IMR-90 (cell line): ENCODE data around the gene FNBP1. TPM values are rescaled to one million over a fixed set of nuclear protein-coding genes. Genes with fewer than 3 reads are reported as not detected.

Experiments used
- ATAC-seq: fragments of 200-7000 bp; cut with Tn5 transposase; 2 replicates; pipeline ENCODE4 v1.9.1; 2020; ENCODE audit warnings: low read depth, mild to moderate bottlenecking, moderate library complexity
- BruUV-seq: library from RNA; stranded (reverse); fragments of 400-500 nt; replicated peaks from 2 replicates; lab custom pipeline; 2021; lab: Mats Ljungman, UMichigan
- CTCF ChIA-PET: fragments of 300-600 bp; formaldehyde crosslinking; extraction: SDS; loops from one replicate; lab custom pipeline; 2021; ENCODE audit warnings: antibody characterized with exemption; lab: Yijun Ruan, JAX
- POLR2A ChIA-PET: fragments of 300-600 bp; sonication (Branson Sonifier 250); formaldehyde crosslinking; loops from one replicate; lab custom pipeline; 2022; ENCODE audit warnings: antibody characterized with exemption; ENCODE audit not compliant: unreplicated experiment; lab: Charles Lee
- DNase-seq: peaks from one replicate; pipeline ENCODE4 v3.0.0; 2013
- H2AFZ ChIP-seq: replicated peaks from 2 replicates; pipeline ENCODE3; 2013; ENCODE audit warnings: low read length, mild to moderate bottlenecking; ENCODE audit not compliant: poor library complexity
- H2AK5ac ChIP-seq: 2 replicates; pipeline ENCODE4 v1.6.1; 2013; ENCODE audit warnings: low read depth, low read length, inconsistent platforms
- H2AK9ac ChIP-seq: replicated peaks from 2 replicates; pipeline ENCODE3; 2013; ENCODE audit warnings: mild to moderate bottlenecking, low read depth, low read length, moderate library complexity; ENCODE audit not compliant: poor library complexity
- H2BK120ac ChIP-seq: 2 replicates; pipeline ENCODE4 v1.6.1; 2013; ENCODE audit warnings: low read depth, low read length, inconsistent platforms
- H2BK15ac ChIP-seq: 3 replicates; pipeline ENCODE4 v1.6.1; 2013; ENCODE audit warnings: low read depth, low read length, inconsistent platforms
- H2BK20ac ChIP-seq: 2 replicates; pipeline ENCODE4 v1.6.1; 2013; ENCODE audit warnings: low read depth, mild to moderate bottlenecking, inconsistent platforms, low read length, moderate library complexity
- H2BK5ac ChIP-seq: 2 replicates; pipeline ENCODE4 v1.6.1; 2013; ENCODE audit warnings: mild to moderate bottlenecking, low read depth, low read length, inconsistent platforms; ENCODE audit not compliant: poor library complexity, severe bottlenecking
- H3K14ac ChIP-seq: replicated peaks from 2 replicates; pipeline ENCODE4 v1.6.1; 2013; ENCODE audit warnings: low read depth, low read length, inconsistent platforms
- H3K18ac ChIP-seq: 2 replicates; pipeline ENCODE4 v1.6.1; 2013; ENCODE audit warnings: low read depth, low read length, control low read depth
- H3K23ac ChIP-seq: 2 replicates; pipeline ENCODE4 v1.6.1; 2013; ENCODE audit warnings: low read depth, low read length, inconsistent platforms
- H3K27ac ChIP-seq: 2 replicates; pipeline ENCODE4 v1.5.1; 2013; ENCODE audit warnings: mild to moderate bottlenecking, control low read depth, low read length; ENCODE audit not compliant: insufficient read depth
- H3K27me3 ChIP-seq: 2 replicates; pipeline ENCODE4 v1.6.1; 2013; ENCODE audit warnings: low read length; ENCODE audit not compliant: control insufficient read depth, insufficient read depth
- H3K36me3 ChIP-seq: 2 replicates; pipeline ENCODE4 v1.6.1; 2013; ENCODE audit warnings: low read length, mixed read lengths; ENCODE audit not compliant: control insufficient read depth, insufficient read depth
- H3K4ac ChIP-seq: 2 replicates; pipeline ENCODE4 v1.6.1; 2013; ENCODE audit warnings: low read depth, low read length, inconsistent platforms
- H3K4me1 ChIP-seq: 2 replicates; pipeline ENCODE4 v1.6.1; 2013; ENCODE audit warnings: low read length, mixed read lengths; ENCODE audit not compliant: control insufficient read depth, insufficient read depth
- H3K4me2 ChIP-seq: 2 replicates; pipeline ENCODE4 v1.6.1; 2013; ENCODE audit warnings: low read depth, mild to moderate bottlenecking, control low read depth, low read length, moderate library complexity
- H3K4me3 ChIP-seq: 2 replicates; pipeline ENCODE4 v1.5.1; 2013; ENCODE audit warnings: low read depth, mild to moderate bottlenecking, control low read depth, low read length, moderate library complexity; ENCODE audit not compliant: insufficient read depth
- H3K56ac ChIP-seq: 2 replicates; pipeline ENCODE4 v1.6.1; 2013; ENCODE audit warnings: low read length, inconsistent platforms; ENCODE audit not compliant: insufficient read depth; ENCODE audit errors: extremely low read depth
- H3K79me1 ChIP-seq, 2 experiments: 2 replicates each; pipeline ENCODE4 v1.6.1; 2013; ENCODE audit warnings: low read length in 2 of 2, inconsistent platforms in 1 of 2, low read depth in 1 of 2
- H3K9ac ChIP-seq: 2 replicates; pipeline ENCODE4 v1.6.1; 2013; ENCODE audit warnings: low read depth, low read length, control low read depth
- H3K9me1 ChIP-seq: 2 replicates; pipeline ENCODE4 v1.6.1; 2013; ENCODE audit warnings: low read length, inconsistent platforms; ENCODE audit not compliant: insufficient read depth
- H3K9me3 ChIP-seq: 2 replicates; pipeline ENCODE4 v1.6.1; 2013; ENCODE audit warnings: low read length; ENCODE audit not compliant: control insufficient read depth, insufficient read depth
- H4K20me1 ChIP-seq: 2 replicates; pipeline ENCODE4 v1.6.1; 2013; ENCODE audit warnings: low read length, inconsistent platforms; ENCODE audit not compliant: insufficient read depth
- H4K5ac ChIP-seq: 2 replicates; pipeline ENCODE4 v1.6.1; 2013; ENCODE audit warnings: mild to moderate bottlenecking, low read depth, low read length, control low read depth
- H4K8ac ChIP-seq, 2 experiments: 2 replicates each; pipeline ENCODE4 v1.6.1; 2013; ENCODE audit warnings: low read depth in 2 of 2, low read length in 2 of 2, control low read depth in 1 of 2, inconsistent platforms in 1 of 2
- H4K91ac ChIP-seq: 2 replicates; pipeline ENCODE4 v1.6.1; 2013; ENCODE audit warnings: low read depth, low read length, inconsistent platforms; ENCODE audit not compliant: insufficient read depth
- FOS ChIP-seq: fragments of 150-350 bp; IDR thresholded peaks from 2 replicates; pipeline ENCODE4 v1.6.1; 2016; ENCODE audit warnings: low read depth, low read length
- RAD21 ChIP-seq: IDR thresholded peaks from 2 replicates; pipeline ENCODE4 v1.6.1; 2012; ENCODE audit warnings: low read length, improper control_type of control experiment
- RFX5 ChIP-seq: IDR thresholded peaks from 2 replicates; pipeline ENCODE4 v1.8.0; 2012; ENCODE audit warnings: low read depth, mild to moderate bottlenecking, low read length, moderate library complexity
- WGBS, 2 experiments: methylation state at CpG; one replicate each; pipeline versions ENCODE4 v1.1.5 to v1.1.7; 2013; ENCODE audit warnings: missing lambda C conversion rate in 2 of 2; ENCODE audit not compliant: insufficient read length in 1 of 2; ENCODE audit errors: extremely low coverage in 2 of 2; 5-methylcytosine and 5-hydroxymethylcytosine counted together
- dilution Hi-C: fragments of 300-500 bp; cut with HindIII; formaldehyde crosslinking; loops from one replicate; pipeline ENCODE4 v1.14.3; 2018; ENCODE audit warnings: low sequenced_read_pairs; ENCODE audit not compliant: unreplicated experiment
- in situ Hi-C: fragments of 300-500 bp; cut with MboI; formaldehyde crosslinking; loops from 3 replicates; pipeline ENCODE4 v1.14.3; 2019; ENCODE audit warnings: low sequenced_read_pairs, inconsistent platforms, mixed read lengths
- intact Hi-C: fragments of 100-400 bp; cut with micrococcal nuclease; formaldehyde crosslinking; loops from 2 replicates; pipeline ENCODE4 v1.10.0; 2022
- polyA plus RNA-seq, 3 experiments: library from polyadenylated mRNA; depleted of rRNA; stranded (reverse); fragments of >200 nt; gene quantifications; 2 replicates each; pipeline ENCODE4 v1.2.3, GENCODE V29; 2012; ENCODE audit warnings: low replicate concordance in 1 of 3
- total RNA-seq: library from RNA; depleted of rRNA; stranded (reverse); fragments of >200 nt; gene quantifications from 2 replicates; pipeline ENCODE4 v1.2.3, GENCODE V29; 2012

Gene FNBP1
- total and polyA plus RNA-seq, 2 of the 4 experiments (the other 2 are of a cell fraction), result 10.3 to 15.4 TPM

DNA sequence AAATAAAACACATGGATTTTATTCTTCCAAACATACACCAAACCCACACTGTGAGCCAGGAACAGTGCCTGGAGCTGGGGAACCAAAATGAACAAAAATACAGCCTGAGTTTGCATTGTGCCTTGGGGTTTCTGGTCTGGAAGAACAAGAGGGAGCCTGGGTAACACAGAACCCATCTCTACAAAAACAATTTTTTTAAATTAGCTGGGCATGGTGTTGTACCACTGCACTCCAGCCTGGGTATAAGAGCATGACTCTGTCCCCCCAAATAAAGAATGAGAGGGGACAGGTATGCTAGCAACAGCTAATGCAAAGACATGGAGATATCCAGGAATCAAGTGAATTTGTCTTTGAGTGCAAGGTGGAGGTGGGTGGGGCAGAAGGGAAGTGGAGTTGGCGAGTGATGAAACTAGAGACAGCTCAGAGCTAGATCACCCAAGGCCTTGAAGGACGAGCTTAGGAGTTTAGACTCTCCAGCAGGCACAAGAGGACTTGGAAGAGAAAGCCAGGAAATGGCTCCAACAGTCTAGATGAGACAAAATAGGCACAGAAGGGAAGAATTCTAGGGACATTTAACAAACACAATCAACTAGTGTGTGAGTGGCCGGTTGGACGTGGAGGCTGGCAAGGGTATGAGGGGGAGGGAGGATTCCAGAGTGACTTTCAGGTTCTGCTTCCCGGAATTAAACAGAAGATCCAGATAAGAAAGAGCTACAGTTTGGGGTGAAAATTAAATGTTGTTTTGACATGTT, 47.4 kb downstream of the FNBP1 start:
- no peak overlapping the region for H2BK5ac ChIP-seq
- POLR2A ChIA-PET, result interaction anchor here (0.7 kb wide), 1 partner anchor 41 kb away, joined by 3 read pairs; no protein-coding TSS in a partner anchor
- H3K4me2 ChIP-seq, result peak overlapping the region; percentile 24; the same call in 1 of the 2 replicates
- 86% methylated on average over 2 of the region's 5 CpGs; no CpG with 5 or more reads in 1 of the 2 experiments for WGBS, 2 experiments
- peaks cover 11% of the 10 kb centered on the region for H3K4me1 ChIP-seq
- in situ Hi-C loops, result no loop called here
- DNase-seq (peak; percentile 54), ATAC-seq (peak; percentile 44)
- no peak overlapping the region for H3K4ac ChIP-seq
- H2BK120ac ChIP-seq, result no peak overlapping the region
- peak overlapping the region; percentile 72; the same call in 1 of the 3 replicates for H2BK15ac ChIP-seq
- no peaks in the 10 kb centered on the region for H3K27me3 ChIP-seq
- no peak overlapping the region for H3K4me3 ChIP-seq
- no peak overlapping the region for H3K27ac ChIP-seq
- intact Hi-C loops, result no loop called here
- TF ChIP-seq FOS (no peak), RAD21 (no peak), RFX5 (no peak)
- peaks cover 10% of the 10 kb centered on the region; the same call in 1 of the 2 replicates for H4K20me1 ChIP-seq
- 0 out of 2 replicates have a peak overlapping the region, but pooled peaks have one; percentile 30 for H2BK20ac ChIP-seq
- 0 out of 2 replicates have a peak overlapping the region, but pooled peaks have one; percentile 2 for H2AK5ac ChIP-seq
- H3K9me3 ChIP-seq, result no peaks in the 10 kb centered on the region
- no peak overlapping the region for H2AFZ ChIP-seq
- H3K79me1 ChIP-seq, result peaks cover 10 to 34% of the 10 kb centered on the region in 2 experiments
- no peak overlapping the region; the same call in 1 of the 2 replicates for H3K18ac ChIP-seq
- H4K5ac ChIP-seq, result no peak overlapping the region
- H3K9me1 ChIP-seq, result peaks cover 2% of the 10 kb centered on the region; the same call in 1 of the 2 replicates
- no TSS peak for BruUV-seq
- no peak overlapping the region for H2AK9ac ChIP-seq
- H3K23ac ChIP-seq, result no peak overlapping the region
- no peak overlapping the region for H3K9ac ChIP-seq
- no peak overlapping the region for H4K91ac ChIP-seq
- H3K36me3 ChIP-seq, result peaks cover 2% of the 10 kb centered on the region; the same call in 1 of the 2 replicates
- H3K14ac ChIP-seq, result peak overlapping the region; percentile 33; the same call in 1 of the 2 replicates
- H3K56ac ChIP-seq, result no peak overlapping the region
- CTCF ChIA-PET, result no interaction called here
- H4K8ac ChIP-seq, result peak overlapping the region in 1 of 2 experiments; percentile 40; a peak in 1 of 4 replicates
- dilution Hi-C loops, result no loop called here
